Natural killer cell treated with Interleukin-12 subunit alpha and Interleukin-12 subunit beta and Interleukin-15 and Interleukin-18, amount 100 ng/mL, for 72 hours (primary cell): ENCODE results near the gene ZNF728. TPM values are rescaled to one million over a fixed set of nuclear protein-coding genes. Genes with fewer than 3 reads are reported as not detected.
"Not testable (repeated sequence)": the region's sequence is repeated elsewhere in the genome, so short reads cannot be mapped to it uniquely, and the experiment has no call there.

Experiments
- ATAC-seq, 2 donors: fragments of 150-1000 bp; cut with Tn5 transposase in 1 of 2; sonication (Bioruptor Pico), chemical (Tn5 transposase) in 1 of 2; 2 replicates each; pipeline ENCODE4 v1.10.0; 2021
- DNase-seq: peaks from one replicate; pipeline ENCODE4 v3.0.0; 2022; ENCODE audit warnings: low spot score
- H3K27ac Mint-ChIP-seq, 2 donors: 1 replicate in 1 of 2; 2 replicates in 1 of 2; pipeline ENCODE4 v1.8.0; 2022; ENCODE audit warnings: mixed read lengths in 2 of 2, mild to moderate bottlenecking in 1 of 2, moderate library complexity in 1 of 2
- H3K27me3 Mint-ChIP-seq, 2 donors: 1 replicate in 1 of 2; 2 replicates in 1 of 2; pipeline ENCODE4 v1.8.0; 2022; ENCODE audit warnings: mixed read lengths in 2 of 2
- H3K36me3 Mint-ChIP-seq: one replicate; pipeline ENCODE4 v1.8.0; 2022; ENCODE audit warnings: mixed read lengths
- H3K4me1 Mint-ChIP-seq, 2 donors: 1 replicate in 1 of 2; 2 replicates in 1 of 2; pipeline ENCODE4 v1.8.0; 2022; ENCODE audit warnings: low read depth in 2 of 2, mixed read lengths in 2 of 2, mild to moderate bottlenecking in 1 of 2
- H3K4me3 Mint-ChIP-seq: one replicate; pipeline ENCODE4 v1.8.0; 2022; ENCODE audit warnings: mixed read lengths
- H3K9me3 Mint-ChIP-seq: 2 replicates; pipeline ENCODE4 v1.8.0; 2022; ENCODE audit warnings: mixed read lengths
- total RNA-seq, 2 donors: library from RNA; stranded (reverse); gene quantifications; one replicate each; pipeline ENCODE4 v1.2.3, GENCODE V29; 2022

ZNF728 gene
- not detected for total RNA-seq

DNA sequence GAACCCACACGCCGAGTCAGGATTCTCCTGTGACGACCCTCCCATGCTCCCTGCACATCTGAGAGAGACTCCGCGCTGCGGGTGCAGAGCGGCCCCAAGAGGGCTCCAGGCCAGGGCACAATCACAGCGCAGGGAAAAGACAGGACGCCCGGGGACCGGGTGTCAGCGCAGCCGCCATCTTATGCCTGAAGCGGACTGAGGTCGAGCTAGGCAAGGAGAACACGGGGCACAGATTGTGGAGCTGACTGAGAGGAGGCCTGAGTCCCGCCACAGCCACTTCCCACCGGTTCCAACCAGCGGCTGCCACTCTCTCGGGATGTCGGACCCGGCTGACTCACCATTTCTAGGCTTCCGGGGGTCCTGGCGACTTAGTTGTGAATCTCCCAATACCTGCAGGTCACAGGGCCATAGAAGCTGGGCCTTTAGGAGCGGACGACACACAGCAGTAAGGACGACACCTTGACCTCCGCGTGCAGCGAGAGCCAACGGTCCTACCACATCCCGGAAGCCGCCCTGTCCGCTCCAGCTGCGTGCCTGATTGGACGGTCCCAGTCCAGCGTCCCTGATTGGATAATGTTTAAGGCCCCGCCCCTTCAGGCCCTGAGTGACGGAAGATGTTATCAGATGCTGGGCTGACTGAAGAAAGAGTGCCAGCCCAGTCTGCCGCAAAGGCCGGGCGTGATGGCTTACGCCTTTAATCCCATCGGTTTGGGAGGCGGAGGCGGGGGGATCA lies at the start of gene ZNF728:
Gene ZNF728 (minus strand): TSS at position 487 of the 733 bp plus-strand sequence. CDS start 146 bp downstream, at position 341.
- ATAC-seq: no peak
- Mint-ChIP-seq H3K36me3 (peaks cover 24% of the 10 kb centered on the region), H3K4me3 (no peak within 1 kb of the TSS), H3K27ac (no peak within 1 kb of the TSS), H3K27me3 (no peaks in the 10 kb centered on the region), H3K9me3 (peaks cover 6% of the 10 kb centered on the region), H3K4me1 (no peaks in the 10 kb centered on the region)
- DNase-seq: no peak

DNA sequence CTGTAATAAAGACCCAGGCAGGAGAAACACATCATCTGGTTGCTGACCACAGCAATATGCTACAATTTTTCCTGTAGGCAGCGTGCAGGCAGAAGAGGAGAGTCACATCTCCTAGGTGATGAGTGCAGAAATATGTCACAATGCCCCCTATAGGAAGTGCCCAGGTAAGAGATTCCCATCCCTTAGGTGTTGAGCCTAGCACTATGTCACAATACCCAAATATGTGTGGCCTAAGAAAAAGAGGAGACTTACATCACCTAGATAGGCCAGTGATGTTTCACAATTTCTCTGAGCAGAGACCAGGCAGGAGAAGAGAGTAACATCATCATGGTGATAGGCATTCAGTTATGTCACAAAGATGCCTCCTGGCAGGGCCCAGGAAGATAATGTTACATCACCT lies 49.4 kb upstream of the ZNF728 start:
- Mint-ChIP-seq H3K4me3 (no peak overlapping the region), H3K9me3 (peaks cover 37% of the 10 kb centered on the region), H3K27me3 (no peaks in the 10 kb centered on the region), H3K36me3 (peaks cover 16% of the 10 kb centered on the region), H3K27ac (no peak overlapping the region), H3K4me1 (no peaks in the 10 kb centered on the region)
- no peak for DNase-seq
- no peak for ATAC-seq

DNA sequence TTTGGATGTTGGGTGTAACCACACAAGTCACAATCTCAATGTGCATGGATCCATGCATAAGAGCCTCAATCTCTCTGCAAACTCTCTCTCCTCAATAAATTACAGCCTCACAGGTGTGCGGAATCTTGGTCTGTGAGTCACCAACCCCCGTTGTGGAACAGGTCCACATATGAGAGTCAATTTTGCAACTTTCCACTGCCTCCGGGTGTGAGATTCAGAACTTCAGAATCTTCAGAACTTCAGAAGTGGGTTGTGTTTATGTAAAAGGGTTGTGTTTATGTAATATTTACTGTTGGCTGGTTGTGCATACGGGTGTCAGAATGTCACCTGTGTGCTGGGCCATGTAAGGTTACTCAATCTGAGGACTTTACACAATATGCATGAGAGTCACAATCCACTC lies 46.3 kb upstream of the ZNF728 start:
- ATAC-seq: no peak
- no peak overlapping the region for H3K4me3 Mint-ChIP-seq
- no peaks in the 10 kb centered on the region for H3K27me3 Mint-ChIP-seq
- DNase-seq: no peak
- no peaks in the 10 kb centered on the region for H3K4me1 Mint-ChIP-seq
- peaks cover 45% of the 10 kb centered on the region for H3K9me3 Mint-ChIP-seq
- peaks cover 11% of the 10 kb centered on the region for H3K36me3 Mint-ChIP-seq
- no peak overlapping the region for H3K27ac Mint-ChIP-seq

DNA sequence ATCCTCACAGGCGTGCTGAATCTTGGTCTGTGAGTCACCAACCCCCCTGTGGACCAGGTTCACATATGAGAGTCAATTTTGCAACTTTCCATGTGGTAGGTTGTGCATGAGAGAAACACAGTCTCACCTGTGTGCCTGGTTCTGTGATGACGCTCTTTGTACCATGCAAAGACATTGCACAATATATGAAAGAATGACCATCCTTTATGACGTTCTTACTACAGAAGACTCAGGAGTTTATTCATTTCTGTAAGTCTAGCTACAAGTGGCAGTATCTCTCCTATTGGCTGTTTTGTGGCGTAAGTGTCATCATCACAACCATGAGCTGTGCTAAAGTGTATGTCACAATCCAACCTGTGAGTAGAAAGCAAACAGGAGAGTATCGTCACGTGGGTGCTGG lies 43.8 kb upstream of the ZNF728 start:
- Mint-ChIP-seq H3K27me3 (no peaks in the 10 kb centered on the region), H3K9me3 (peaks cover 42% of the 10 kb centered on the region), H3K27ac (no peak overlapping the region), H3K4me3 (no peak overlapping the region), H3K36me3 (peaks cover 11% of the 10 kb centered on the region), H3K4me1 (no peaks in the 10 kb centered on the region)
- no peak for DNase-seq
- no peak for ATAC-seq

GRCh38 chr19:23033721-23034120 lies 30.7 kb upstream of the ZNF728 start:
- ATAC-seq (no peak), DNase-seq (no peak)
- no peak overlapping the region for H3K4me3 Mint-ChIP-seq
- H3K27me3 Mint-ChIP-seq: no peaks in the 10 kb centered on the region
- no peaks in the 10 kb centered on the region for H3K36me3 Mint-ChIP-seq
- no peak overlapping the region for H3K27ac Mint-ChIP-seq
- no peaks in the 10 kb centered on the region for H3K4me1 Mint-ChIP-seq
- peaks cover 16% of the 10 kb centered on the region for H3K9me3 Mint-ChIP-seq

- Mint-ChIP-seq H3K4me3 (no peak overlapping the region), H3K9me3 (peaks cover 17% of the 10 kb centered on the region), H3K4me1 (no peaks in the 10 kb centered on the region), H3K36me3 (peaks cover 5% of the 10 kb centered on the region), H3K27ac (no peak overlapping the region), H3K27me3 (no peaks in the 10 kb centered on the region)
- ATAC-seq (no peak), DNase-seq (no peak)
These were observed 12.7 kb upstream of the ZNF728 start for GRCh38 chr19:23015660-23016059.

GRCh38 chr19:22994957-22995356 lies 8.0 kb downstream of the ZNF728 start:
- DNase-seq, H3K9me3 Mint-ChIP-seq, H3K27ac Mint-ChIP-seq, H3K4me3 Mint-ChIP-seq, ATAC-seq, H3K27me3 Mint-ChIP-seq, H3K4me1 Mint-ChIP-seq: not testable (repeated sequence)
- H3K36me3 Mint-ChIP-seq: peaks cover 11% of the 10 kb centered on the region

GRCh38 chr19:22976248-22976647 lies 26.7 kb downstream of the ZNF728 start:
- H3K9me3 Mint-ChIP-seq: peaks cover 32% of the 10 kb centered on the region
- H3K27me3 Mint-ChIP-seq: no peaks in the 10 kb centered on the region
- ATAC-seq (no peak), DNase-seq (no peak)
- peaks cover 49% of the 10 kb centered on the region for H3K36me3 Mint-ChIP-seq
- no peak overlapping the region for H3K27ac Mint-ChIP-seq
- no peaks in the 10 kb centered on the region for H3K4me1 Mint-ChIP-seq
- H3K4me3 Mint-ChIP-seq: no peak overlapping the region

DNA sequence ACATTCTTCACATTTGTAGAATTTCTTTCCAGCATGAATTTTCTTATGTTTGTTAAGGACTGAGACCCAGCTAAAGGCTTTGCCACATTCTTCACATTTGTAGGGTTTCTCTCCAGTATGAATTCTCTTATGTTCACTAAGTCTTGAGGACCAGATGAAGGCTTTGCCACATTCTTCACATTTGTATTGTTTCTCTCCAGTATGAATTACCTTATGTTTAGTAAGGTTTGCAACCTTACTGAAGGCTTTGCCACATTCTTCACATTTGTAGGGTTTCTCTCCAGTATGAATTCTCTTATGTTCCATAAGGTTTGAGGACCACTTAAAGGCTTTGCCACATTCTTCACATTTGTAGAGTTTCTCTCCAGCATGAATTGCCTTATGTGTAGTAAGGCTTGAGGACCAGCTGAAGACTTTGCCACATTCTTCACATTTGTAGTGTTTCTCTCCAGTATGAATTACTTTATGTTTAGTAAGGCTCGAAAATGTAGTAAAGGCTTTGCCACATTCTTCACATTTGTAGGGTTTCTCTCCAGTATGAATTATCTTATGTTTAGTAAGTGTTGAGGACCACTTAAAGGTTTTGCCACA lies 27.3 kb downstream of the ZNF728 start:
- not testable (repeated sequence) for H3K4me3 Mint-ChIP-seq, H3K27me3 Mint-ChIP-seq, DNase-seq, H3K4me1 Mint-ChIP-seq, H3K27ac Mint-ChIP-seq, ATAC-seq
- Mint-ChIP-seq H3K9me3 (peaks cover 28% of the 10 kb centered on the region), H3K36me3 (peaks cover 43% of the 10 kb centered on the region)

- Mint-ChIP-seq H3K9me3 (peaks cover 9% of the 10 kb centered on the region), H3K27me3 (no peaks in the 10 kb centered on the region), H3K36me3 (peaks cover 25% of the 10 kb centered on the region)
These were observed 57.4 kb downstream of the ZNF728 start for GRCh38 chr19:22945560-22945959.

DNA sequence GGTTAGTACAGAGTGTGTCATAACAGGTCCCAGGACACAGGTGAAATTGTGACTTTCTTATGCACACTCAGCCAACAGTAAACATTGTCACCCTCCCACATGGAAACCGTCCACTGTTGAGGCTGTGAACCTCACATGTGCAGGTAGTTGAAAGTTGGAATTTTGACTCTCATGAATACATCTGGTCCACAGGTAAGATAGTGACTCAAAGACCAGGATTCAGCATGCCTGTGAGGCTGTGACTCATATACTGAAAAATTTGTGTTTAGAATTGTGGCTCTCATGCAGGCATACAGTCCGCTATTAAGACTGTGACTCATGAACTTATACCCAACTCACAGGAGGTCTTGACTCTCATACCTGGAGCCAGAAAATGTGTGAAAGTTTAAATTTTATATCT lies 67.8 kb downstream of the ZNF728 start:
- Mint-ChIP-seq H3K9me3 (no peaks in the 10 kb centered on the region), H3K36me3 (no peaks in the 10 kb centered on the region), H3K4me3 (no peak overlapping the region), H3K27ac (no peak overlapping the region), H3K4me1 (no peaks in the 10 kb centered on the region), H3K27me3 (no peaks in the 10 kb centered on the region)
- ATAC-seq (no peak), DNase-seq (no peak)

More at GRCh38 chr19:22945560-22945959, 57.4 kb downstream of the ZNF728 start:
- H3K4me1 Mint-ChIP-seq: no peaks in the 10 kb centered on the region
- H3K4me3 Mint-ChIP-seq: no peak overlapping the region
- DNase-seq (no peak), ATAC-seq (no peak)
- H3K27ac Mint-ChIP-seq: no peak overlapping the region

DNA sequence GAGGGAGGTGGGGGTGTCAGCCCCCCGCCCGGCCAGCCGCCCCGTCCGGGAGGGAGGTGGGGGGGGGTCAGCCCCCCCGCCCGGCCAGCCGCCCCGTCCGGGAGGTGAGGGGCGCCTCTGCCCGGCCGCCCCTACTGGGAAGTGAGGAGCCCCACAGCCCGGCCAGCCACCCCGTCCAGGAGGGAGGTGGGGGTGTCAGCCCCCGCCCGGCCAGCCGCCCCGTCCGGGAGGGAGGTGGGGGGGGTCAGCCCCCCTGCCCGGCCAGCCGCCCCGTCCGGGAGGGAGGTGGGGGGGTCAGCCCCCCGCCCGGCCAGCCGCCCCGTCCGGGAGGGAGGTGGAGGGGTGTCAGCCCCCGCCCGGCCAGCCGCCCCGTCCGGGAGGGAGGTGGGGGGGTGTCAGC lies 75.4 kb downstream of the ZNF728 start:
- DNase-seq, H3K4me1 Mint-ChIP-seq, H3K4me3 Mint-ChIP-seq, H3K9me3 Mint-ChIP-seq, ATAC-seq, H3K27ac Mint-ChIP-seq, H3K36me3 Mint-ChIP-seq, H3K27me3 Mint-ChIP-seq: not testable (repeated sequence)

DNA sequence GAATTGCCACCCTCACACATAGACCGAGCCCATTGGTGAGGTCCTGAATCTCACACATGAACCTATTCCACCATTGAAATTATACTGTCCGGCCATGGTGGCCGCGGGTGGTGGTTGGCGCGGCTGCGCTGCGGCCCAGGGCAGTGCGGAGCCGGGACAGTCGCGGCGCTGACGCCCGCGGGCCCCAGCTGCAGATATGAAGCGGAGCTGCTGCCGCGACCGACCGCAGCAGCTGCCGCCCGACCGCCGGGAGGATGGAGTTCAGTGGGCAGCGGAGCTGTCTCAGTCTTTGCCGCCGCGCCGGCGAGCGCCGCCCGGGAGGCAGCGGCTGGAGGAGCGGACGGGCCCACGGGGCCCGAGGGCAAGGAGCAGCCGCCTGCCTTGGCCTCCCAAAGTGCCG lies 77.8 kb downstream of the ZNF728 start:
- H3K4me1 Mint-ChIP-seq, H3K4me3 Mint-ChIP-seq, ATAC-seq, H3K36me3 Mint-ChIP-seq, DNase-seq, H3K27ac Mint-ChIP-seq, H3K27me3 Mint-ChIP-seq, H3K9me3 Mint-ChIP-seq: not testable (repeated sequence)
